Hypothalamus (tissue), 51 donors: ENCODE data around the gene TRAPPC5.

Experiments used
- DNase-seq, 51 donors: peaks; one replicate each; lab custom pipeline; 2025; lab: John Stamatoyannopoulos, UW

The TRAPPC5 gene

GRCh38 chr19:7674010-7675005 is 6.3 kb upstream of the TRAPPC5 start:
- peak in 8 of 51 donors; percentile 2 to 47 (median 8) for DNase-seq

- no peak for DNase-seq
These were observed 4.3 kb upstream of the TRAPPC5 start for GRCh38 chr19:7676376-7676775.

GRCh38 chr19:7676854-7677253 is 3.8 kb upstream of the TRAPPC5 start, which contains the start of gene MCEMP1:
MCEMP1 (plus strand) TSS chr19:7677090; CDS start chr19:7677121, 31 bp downstream.
- no peak for DNase-seq

- no peak for DNase-seq
These were observed 2.8 kb upstream of the TRAPPC5 start for GRCh38 chr19:7677669-7678311.

- peak in 7 of 51 donors; percentile 0 to 32 (median 8) for DNase-seq
These were observed 1.5 kb upstream of the TRAPPC5 start for GRCh38 chr19:7678971-7679751.

- DNase-seq: no peak
These were observed 645 bp upstream of the TRAPPC5 start for GRCh38 chr19:7679771-7680605.

- peak in 46 of 51 donors; percentile 4 to 72 (median 43) for DNase-seq
These were observed 924 bp downstream of the TRAPPC5 start for GRCh38 chr19:7681340-7682174.

- peak in 7 of 51 donors; percentile 8 to 58 (median 25) for DNase-seq
These were observed 1.7 kb downstream of the TRAPPC5 start for GRCh38 chr19:7682175-7682855.

GRCh38 chr19:7685546-7686445 is 5.2 kb downstream of the TRAPPC5 start:
- DNase-seq: no peak

GRCh38 chr19:7687177-7687576 is 6.5 kb downstream of the TRAPPC5 start:
- no peak for DNase-seq

GRCh38 chr19:7689165-7689564 is 8.5 kb downstream of the TRAPPC5 start:
- no peak for DNase-seq

- no peak for DNase-seq
These were observed 10.2 kb downstream of the TRAPPC5 start for GRCh38 chr19:7690779-7691258.

- no peak for DNase-seq
These were observed 10.9 kb downstream of the TRAPPC5 start for GRCh38 chr19:7691497-7691896.

- no peak for DNase-seq
These were observed 11.9 kb downstream of the TRAPPC5 start for GRCh38 chr19:7692417-7693088.

- no peak for DNase-seq
These were observed 13.9 kb downstream of the TRAPPC5 start for GRCh38 chr19:7694499-7694898.

GRCh38 chr19:7697721-7698287 is 17.2 kb downstream of the TRAPPC5 start:
- no peak for DNase-seq
